ENCODE measurements around the gene ADD3. TPM values are rescaled to one million over a fixed set of nuclear protein-coding genes. Genes with fewer than 3 reads are reported as not detected.

ADD3 gene
- total and polyA plus RNA-seq, 10 of the 15 experiments (the other 5 are each of a cell fraction or from before 2014, with no cell fraction given): 27.3 to 129 (median 67.8) TPM

- TF ChIP-seq EGR1 (IDR thresholded peaks at IDR 0.05; ENCODE audit: borderline replicate concordance in 1 of 2, low read depth in 2 of 2, low read length in 2 of 2): no peak
Measured at GRCh38 chr10:110036640-110037039, 28.9 kb downstream of the ADD3 start (continued).

- POLR2A ChIA-PET: no interaction called here
- H3K27me3 ChIP-seq (replicated peaks in 1 of 2; ENCODE audit: control insufficient read depth in 2 of 2, insufficient read depth in 2 of 2, low read length in 1 of 2): no peaks in the 10 kb centered on the region
- H3K27ac ChIP-seq (ENCODE audit: control insufficient read depth, insufficient read depth): no peak overlapping the region
- no peak for ATAC-seq
- RAD21 ChIA-PET (ENCODE audit: unreplicated experiment): interaction anchor here (0.9 to 1.3 kb wide), 4 partner anchors 16 to 32 kb away, joined by 3 to 7 read pairs (median 4); partner anchors contain the start of gene ADD3
- no peak for FAIRE-seq
- H3K9me3 ChIP-seq (replicated peaks; ENCODE audit: control insufficient read depth, insufficient read depth, low read length): no peaks in the 10 kb centered on the region
- H3K4me1 ChIP-seq (ENCODE audit: control insufficient read depth, insufficient read depth, low read length): peaks cover 16% of the 10 kb centered on the region
- no peak overlapping the region for H3K9ac ChIP-seq (ENCODE audit: control insufficient read depth, insufficient read depth, low read length)
- intact Hi-C loops (cut with micrococcal nuclease; ENCODE audit: unreplicated experiment): no loop called here
- no peaks in the 10 kb centered on the region for H4K20me1 ChIP-seq (ENCODE audit: control insufficient read depth, insufficient read depth)
- SMC1A ChIA-PET (ENCODE audit: uncharacterized antibody, unreplicated experiment): interaction anchor here (0.8 to 1.7 kb wide), 7 partner anchors 16 to 61 kb away, joined by 3 to 7 read pairs (median 4); no protein-coding TSS in a partner anchor
- peaks cover 10% of the 10 kb centered on the region for H3K79me2 ChIP-seq (ENCODE audit: control insufficient read depth, insufficient read depth, low read length)
- BruUV-seq (replicated peaks): no TSS peak
- H2AFZ ChIP-seq (ENCODE audit: control insufficient read depth, low read depth, low read length): no peak overlapping the region
- no peak for DNase-seq (ENCODE audit: low read depth, low spot score)
- H3K4me3 ChIP-seq: no peak overlapping the region
- no peaks in the 10 kb centered on the region; a peak in 1 of 4 replicates for H3K36me3 ChIP-seq (ENCODE audit: control insufficient read depth in 2 of 2, insufficient read depth in 2 of 2, low read length in 1 of 2)
- CTCF ChIA-PET: interaction anchor here (0.7 to 6.8 kb wide), 7 partner anchors 8 to 99 kb away, joined by 3 to 77 read pairs (median 4); no protein-coding TSS in a partner anchor
- in situ Hi-C loops (cut with MboI): no loop called here
- no peak overlapping the region for H3K4me2 ChIP-seq (ENCODE audit: control insufficient read depth, insufficient read depth)
- TF ChIP-seq, protein P1, sequence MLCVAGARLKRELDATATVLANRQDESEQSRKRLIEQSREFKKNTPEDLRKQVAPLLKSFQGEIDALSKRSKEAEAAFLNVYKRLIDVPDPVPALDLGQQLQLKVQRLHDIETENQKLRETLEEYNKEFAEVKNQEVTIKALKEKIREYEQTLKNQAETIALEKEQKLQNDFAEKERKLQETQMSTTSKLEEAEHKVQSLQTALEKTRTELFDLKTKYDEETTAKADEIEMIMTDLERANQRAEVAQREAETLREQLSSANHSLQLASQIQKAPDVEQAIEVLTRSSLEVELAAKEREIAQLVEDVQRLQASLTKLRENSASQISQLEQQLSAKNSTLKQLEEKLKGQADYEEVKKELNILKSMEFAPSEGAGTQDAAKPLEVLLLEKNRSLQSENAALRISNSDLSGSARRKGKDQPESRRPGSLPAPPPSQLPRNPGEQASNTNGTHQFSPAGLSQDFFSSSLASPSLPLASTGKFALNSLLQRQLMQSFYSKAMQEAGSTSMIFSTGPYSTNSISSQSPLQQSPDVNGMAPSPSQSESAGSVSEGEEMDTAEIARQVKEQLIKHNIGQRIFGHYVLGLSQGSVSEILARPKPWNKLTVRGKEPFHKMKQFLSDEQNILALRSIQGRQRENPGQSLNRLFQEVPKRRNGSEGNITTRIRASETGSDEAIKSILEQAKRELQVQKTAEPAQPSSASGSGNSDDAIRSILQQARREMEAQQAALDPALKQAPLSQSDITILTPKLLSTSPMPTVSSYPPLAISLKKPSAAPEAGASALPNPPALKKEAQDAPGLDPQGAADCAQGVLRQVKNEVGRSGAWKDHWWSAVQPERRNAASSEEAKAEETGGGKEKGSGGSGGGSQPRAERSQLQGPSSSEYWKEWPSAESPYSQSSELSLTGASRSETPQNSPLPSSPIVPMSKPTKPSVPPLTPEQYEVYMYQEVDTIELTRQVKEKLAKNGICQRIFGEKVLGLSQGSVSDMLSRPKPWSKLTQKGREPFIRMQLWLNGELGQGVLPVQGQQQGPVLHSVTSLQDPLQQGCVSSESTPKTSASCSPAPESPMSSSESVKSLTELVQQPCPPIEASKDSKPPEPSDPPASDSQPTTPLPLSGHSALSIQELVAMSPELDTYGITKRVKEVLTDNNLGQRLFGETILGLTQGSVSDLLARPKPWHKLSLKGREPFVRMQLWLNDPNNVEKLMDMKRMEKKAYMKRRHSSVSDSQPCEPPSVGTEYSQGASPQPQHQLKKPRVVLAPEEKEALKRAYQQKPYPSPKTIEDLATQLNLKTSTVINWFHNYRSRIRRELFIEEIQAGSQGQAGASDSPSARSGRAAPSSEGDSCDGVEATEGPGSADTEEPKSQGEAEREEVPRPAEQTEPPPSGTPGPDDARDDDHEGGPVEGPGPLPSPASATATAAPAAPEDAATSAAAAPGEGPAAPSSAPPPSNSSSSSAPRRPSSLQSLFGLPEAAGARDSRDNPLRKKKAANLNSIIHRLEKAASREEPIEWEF (IDR thresholded peaks at IDR 0.05; ENCODE audit: insufficient replicate concordance, low read depth, low read length): no peak
- TF ChIP-seq, protein P2, sequence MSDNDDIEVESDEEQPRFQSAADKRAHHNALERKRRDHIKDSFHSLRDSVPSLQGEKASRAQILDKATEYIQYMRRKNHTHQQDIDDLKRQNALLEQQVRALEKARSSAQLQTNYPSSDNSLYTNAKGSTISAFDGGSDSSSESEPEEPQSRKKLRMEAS (IDR thresholded peaks at IDR 0.05; ENCODE audit: low read depth, low read length): no peak
- no peak for TF ChIP-seq NR2F1 (conservative IDR thresholded peaks at IDR 0.05)
- TF ChIP-seq MLLT1 (IDR thresholded peaks at IDR 0.05): no peak
- no peak for TF ChIP-seq RFX5 (IDR thresholded peaks at IDR 0.05; ENCODE audit: low read depth, low read length)
- TF ChIP-seq ZBTB33 (IDR thresholded peaks at IDR 0.05): no peak
- TF ChIP-seq SREBF1 (IDR thresholded peaks at IDR 0.05; ENCODE audit: low read length): no peak
- no peak for TF ChIP-seq ZBTB11 (CRISPR knock-in tag; IDR thresholded peaks at IDR 0.05)
- TF ChIP-seq SUZ12 (IDR thresholded peaks at IDR 0.05; ENCODE audit: unreplicated experiment): no peak
Measured at GRCh38 chr10:110039254-110039653, 31.5 kb downstream of the ADD3 start.

Measured in GM12878 (cell line).